Urinary bladder (tissue), 4 donors: ENCODE measurements around the gene NONO. TPM values are rescaled to one million over a fixed set of nuclear protein-coding genes. Genes with fewer than 3 reads are reported as not detected.
"Not testable (repeated sequence)": the region's sequence is repeated elsewhere in the genome, so short reads cannot be mapped to it uniquely, and the experiment has no call there.

Source experiments
- DNase-seq: peaks from one replicate; pipeline ENCODE4 v3.0.0-alpha.2; 2015; ENCODE audit errors: extremely low spot score
- H3K27ac ChIP-seq: one replicate; pipeline ENCODE4 v1.5.1; 2013; ENCODE audit warnings: low read depth, mild to moderate bottlenecking, moderate library complexity
- H3K36me3 ChIP-seq: one replicate; pipeline ENCODE4 v1.6.1; 2013; ENCODE audit warnings: mild to moderate bottlenecking, moderate library complexity; ENCODE audit not compliant: insufficient read depth
- H3K4me1 ChIP-seq: one replicate; pipeline ENCODE4 v1.6.1; 2013; ENCODE audit warnings: mild to moderate bottlenecking, moderate library complexity; ENCODE audit not compliant: insufficient read depth
- H3K4me3 ChIP-seq: one replicate; pipeline ENCODE4 v1.5.1; 2013; ENCODE audit warnings: low read depth, low read length
- WGBS: extraction: QIAGEN DNeasy Blood & Tissue Kit; methylation state at CpG from one replicate; pipeline ENCODE4 v1.1.7; 2013; 5-methylcytosine and 5-hydroxymethylcytosine counted together
- polyA plus RNA-seq: library from polyadenylated mRNA; stranded (reverse); fragments of 200-250 nt; gene quantifications from one replicate; pipeline ENCODE4 v1.2.3, GENCODE V29; 2013
- total RNA-seq: library from RNA; depleted of rRNA; stranded (reverse); fragments of >200 nt; gene quantifications from one replicate; pipeline ENCODE4 v1.2.3, GENCODE V29; 2014
- donor health status: healthy with polysubstance abuse.
- donor health status: healthy.

NONO gene
- total and polyA plus RNA-seq, 2 donors = 179 to 261 TPM

- H3K36me3 ChIP-seq = peaks cover 5% of the 10 kb centered on the region
- no peak for DNase-seq
- 36% methylated on average over 10 of the region's 10 CpGs for WGBS
- no peak within 1 kb of the TSS for H3K27ac ChIP-seq
- H3K4me3 ChIP-seq = no peak within 1 kb of the TSS
- no peaks in the 10 kb centered on the region for H3K4me1 ChIP-seq
Observed at GRCh38 chrX:71301195-71301924, 17.9 kb downstream of the NONO start, which contains the start of gene ITGB1BP2. Gene ITGB1BP2 (plus strand): TSS chrX:71301750. CDS start chrX:71301807, 57 bp downstream.

GRCh38 chrX:71302461-71303213 is 19.2 kb downstream of the NONO start:
- Histone ChIP-seq H3K36me3 (peaks cover 1% of the 10 kb centered on the region), H3K27ac (no peak overlapping the region), H3K4me1 (no peaks in the 10 kb centered on the region), H3K4me3 (no peak overlapping the region)
- WGBS = 55% methylated on average over 5 of the region's 5 CpGs
- DNase-seq = no peak

- WGBS = 94% methylated on average over 2 of the region's 2 CpGs
- H3K27ac ChIP-seq = no peak overlapping the region
- H3K36me3 ChIP-seq = no peaks in the 10 kb centered on the region
- H3K4me1 ChIP-seq = no peaks in the 10 kb centered on the region
- no peak overlapping the region for H3K4me3 ChIP-seq
- no peak for DNase-seq
Observed at GRCh38 chrX:71304561-71304960, 21.1 kb downstream of the NONO start.

GRCh38 chrX:71315917-71316316 is 32.5 kb downstream of the NONO start:
- Histone ChIP-seq H3K27ac (no peak overlapping the region), H3K36me3 (no peaks in the 10 kb centered on the region), H3K4me3 (no peak overlapping the region), H3K4me1 (no peaks in the 10 kb centered on the region)
- WGBS = 52% methylated on average over 7 of the region's 7 CpGs
- DNase-seq = no peak

GRCh38 chrX:71316959-71317358 is 33.5 kb downstream of the NONO start:
- H3K27ac ChIP-seq, H3K4me1 ChIP-seq, DNase-seq, H3K36me3 ChIP-seq, H3K4me3 ChIP-seq: not testable (repeated sequence)
- WGBS = no CpG with 5 or more reads among the region's 1 CpG

GRCh38 chrX:71320126-71320525 is 36.7 kb downstream of the NONO start:
- no peaks in the 10 kb centered on the region for H3K4me1 ChIP-seq
- 80% methylated on average over 1 of the region's 1 CpG for WGBS
- H3K27ac ChIP-seq = no peak overlapping the region
- peaks cover 1% of the 10 kb centered on the region for H3K36me3 ChIP-seq
- no peak for DNase-seq
- no peak overlapping the region for H3K4me3 ChIP-seq

- Histone ChIP-seq H3K36me3 (peaks cover 1% of the 10 kb centered on the region), H3K4me3 (no peak overlapping the region), H3K4me1 (no peaks in the 10 kb centered on the region), H3K27ac (no peak overlapping the region)
- DNase-seq = no peak
- WGBS = 25% methylated on average over 1 of the region's 1 CpG
Observed at GRCh38 chrX:71321731-71322130, 38.3 kb downstream of the NONO start.

- DNase-seq, H3K4me3 ChIP-seq, H3K27ac ChIP-seq, H3K4me1 ChIP-seq, H3K36me3 ChIP-seq: not testable (repeated sequence)
- WGBS = 98% methylated on average over 11 of the region's 11 CpGs
Observed at GRCh38 chrX:71324452-71324851, 41.0 kb downstream of the NONO start.

GRCh38 chrX:71326394-71326793 is 43.0 kb downstream of the NONO start:
- no peak for DNase-seq
- Histone ChIP-seq H3K27ac (no peak overlapping the region), H3K36me3 (peaks cover 1% of the 10 kb centered on the region), H3K4me1 (no peaks in the 10 kb centered on the region), H3K4me3 (no peak overlapping the region)
- WGBS = 96% methylated on average over 3 of the region's 3 CpGs

GRCh38 chrX:71349151-71349665 is 65.8 kb downstream of the NONO start:
- not testable (repeated sequence) for H3K27ac ChIP-seq, H3K4me1 ChIP-seq, DNase-seq, H3K4me3 ChIP-seq, H3K36me3 ChIP-seq
- 44% methylated on average over 2 of the region's 5 CpGs for WGBS

GRCh38 chrX:71349867-71350266 is 66.4 kb downstream of the NONO start:
- H3K27ac ChIP-seq, H3K4me1 ChIP-seq, H3K4me3 ChIP-seq, DNase-seq, H3K36me3 ChIP-seq: not testable (repeated sequence)
- WGBS = 31% methylated on average over 2 of the region's 6 CpGs
